T1000 (cell line): ENCODE results near the gene PYGL.
A peak's percentile ranks its signal among the peaks of the same experiment; 100 is the strongest.
"Not testable (repeated sequence)": the region's sequence is repeated elsewhere in the genome, so short reads cannot be mapped to it uniquely, and the experiment has no call there.

Source experiments
- DNase-seq: peaks from one replicate; lab custom pipeline; 2025; ENCODE audit warnings: mixed read lengths; lab: John Stamatoyannopoulos, UW

The PYGL gene

GRCh38 chr14:50943943-50944646 lies at the start of gene PYGL:
Gene PYGL, minus strand, starts transcription at chr14:50944483. Its CDS starts 80 bp downstream, at chr14:50944403.
- DNase-seq, result peak; percentile 57

- no peak for DNase-seq
Measured at GRCh38 chr14:50985859-50986331, 41.6 kb upstream of the PYGL start.

GRCh38 chr14:50985124-50985858 lies 41.0 kb upstream of the PYGL start:
- DNase-seq, result no peak

GRCh38 chr14:50984036-50984710 lies 39.9 kb upstream of the PYGL start:
- DNase-seq, result no peak

GRCh38 chr14:50979941-50980850 lies 35.9 kb upstream of the PYGL start:
- no peak for DNase-seq

- no peak for DNase-seq
Measured at GRCh38 chr14:50978888-50979287, 34.6 kb upstream of the PYGL start.

- no peak for DNase-seq
Measured at GRCh38 chr14:50978529-50978871, 34.2 kb upstream of the PYGL start.

- no peak for DNase-seq
Measured at GRCh38 chr14:50977863-50978528, 33.7 kb upstream of the PYGL start.

- no peak for DNase-seq
Measured at GRCh38 chr14:50974118-50974517, 29.8 kb upstream of the PYGL start.

GRCh38 chr14:50972734-50973133 lies 28.5 kb upstream of the PYGL start:
- no peak for DNase-seq

GRCh38 chr14:50970886-50971781 lies 26.9 kb upstream of the PYGL start:
- no peak for DNase-seq

- no peak for DNase-seq
Measured at GRCh38 chr14:50967790-50968189, 23.5 kb upstream of the PYGL start.

- no peak for DNase-seq
Measured at GRCh38 chr14:50967103-50967502, 22.8 kb upstream of the PYGL start.

- peak; percentile 33 for DNase-seq
Measured at GRCh38 chr14:50964683-50965390, 20.6 kb upstream of the PYGL start.

- DNase-seq, result no peak
Measured at GRCh38 chr14:50963919-50964318, 19.6 kb upstream of the PYGL start.

- peak; percentile 34 for DNase-seq
Measured at GRCh38 chr14:50961605-50962221, 17.4 kb upstream of the PYGL start.

GRCh38 chr14:50957296-50957695 lies 13.0 kb upstream of the PYGL start:
- no peak for DNase-seq

GRCh38 chr14:50956421-50956820 lies 12.1 kb upstream of the PYGL start:
- not testable (repeated sequence) for DNase-seq
